ENCODE measurements around the gene POLR2E. TPM values are rescaled to one million over a fixed set of nuclear protein-coding genes. Genes with fewer than 3 reads are reported as not detected.

POLR2E gene
- total RNA-seq, 4 donors from 2014 or later = 74.3 to 107 (median 96.9) TPM

DNA sequence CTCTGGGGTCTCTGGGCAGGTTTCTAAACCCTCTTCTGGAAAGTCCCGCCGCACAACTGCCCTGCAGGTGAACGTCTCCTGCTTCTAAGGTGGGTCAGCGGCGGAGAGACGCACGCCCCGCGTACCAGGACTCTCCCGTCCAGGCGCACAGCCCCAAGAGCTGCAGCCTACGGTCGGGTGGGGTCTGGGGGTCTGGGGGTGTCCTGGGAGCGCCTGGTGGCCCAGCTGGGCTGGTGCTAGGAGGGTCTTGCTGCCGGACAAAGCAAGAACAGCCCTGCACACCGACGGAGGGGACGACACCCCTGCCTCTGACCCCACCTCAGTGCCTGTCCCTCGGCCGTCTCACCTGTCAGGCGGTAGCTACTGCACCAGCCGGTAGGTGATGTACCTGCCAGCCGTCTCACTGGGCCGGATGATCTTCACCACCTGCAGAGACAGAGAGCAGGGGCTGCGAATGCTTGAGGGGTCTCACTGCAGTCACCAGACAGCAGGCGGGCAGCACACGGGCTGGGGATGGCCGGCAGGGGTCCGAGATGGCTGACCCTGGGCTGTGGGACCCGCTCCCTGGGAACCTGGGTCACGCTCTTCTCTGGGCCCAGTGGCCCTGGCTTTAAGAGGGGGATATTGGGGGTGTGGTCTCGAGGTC lies 5.9 kb downstream of the POLR2E start:
- H3K4me1 ChIP-seq = peaks cover 0 to 34% (median 28%) of the 10 kb centered on the region in 4 donors
- peaks cover 0 to 76% (median 0%) of the 10 kb centered on the region in 3 donors for H3K36me3 ChIP-seq
- H3K4me3 ChIP-seq = no peak overlapping the region
- H3K27ac ChIP-seq = peak overlapping the region in 2 of 4 donors; percentile 59 to 80
- DNase-seq = no peak
- H3K27me3 ChIP-seq = no peaks in the 10 kb centered on the region
- H3K9me3 ChIP-seq = no peaks in the 10 kb centered on the region
- TF ChIP-seq, protein P1, sequence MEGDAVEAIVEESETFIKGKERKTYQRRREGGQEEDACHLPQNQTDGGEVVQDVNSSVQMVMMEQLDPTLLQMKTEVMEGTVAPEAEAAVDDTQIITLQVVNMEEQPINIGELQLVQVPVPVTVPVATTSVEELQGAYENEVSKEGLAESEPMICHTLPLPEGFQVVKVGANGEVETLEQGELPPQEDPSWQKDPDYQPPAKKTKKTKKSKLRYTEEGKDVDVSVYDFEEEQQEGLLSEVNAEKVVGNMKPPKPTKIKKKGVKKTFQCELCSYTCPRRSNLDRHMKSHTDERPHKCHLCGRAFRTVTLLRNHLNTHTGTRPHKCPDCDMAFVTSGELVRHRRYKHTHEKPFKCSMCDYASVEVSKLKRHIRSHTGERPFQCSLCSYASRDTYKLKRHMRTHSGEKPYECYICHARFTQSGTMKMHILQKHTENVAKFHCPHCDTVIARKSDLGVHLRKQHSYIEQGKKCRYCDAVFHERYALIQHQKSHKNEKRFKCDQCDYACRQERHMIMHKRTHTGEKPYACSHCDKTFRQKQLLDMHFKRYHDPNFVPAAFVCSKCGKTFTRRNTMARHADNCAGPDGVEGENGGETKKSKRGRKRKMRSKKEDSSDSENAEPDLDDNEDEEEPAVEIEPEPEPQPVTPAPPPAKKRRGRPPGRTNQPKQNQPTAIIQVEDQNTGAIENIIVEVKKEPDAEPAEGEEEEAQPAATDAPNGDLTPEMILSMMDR (IDR thresholded peaks at IDR 0.05) = no peak
- no peak for TF ChIP-seq POLR2A (IDR thresholded peaks at IDR 0.05)

DNA sequence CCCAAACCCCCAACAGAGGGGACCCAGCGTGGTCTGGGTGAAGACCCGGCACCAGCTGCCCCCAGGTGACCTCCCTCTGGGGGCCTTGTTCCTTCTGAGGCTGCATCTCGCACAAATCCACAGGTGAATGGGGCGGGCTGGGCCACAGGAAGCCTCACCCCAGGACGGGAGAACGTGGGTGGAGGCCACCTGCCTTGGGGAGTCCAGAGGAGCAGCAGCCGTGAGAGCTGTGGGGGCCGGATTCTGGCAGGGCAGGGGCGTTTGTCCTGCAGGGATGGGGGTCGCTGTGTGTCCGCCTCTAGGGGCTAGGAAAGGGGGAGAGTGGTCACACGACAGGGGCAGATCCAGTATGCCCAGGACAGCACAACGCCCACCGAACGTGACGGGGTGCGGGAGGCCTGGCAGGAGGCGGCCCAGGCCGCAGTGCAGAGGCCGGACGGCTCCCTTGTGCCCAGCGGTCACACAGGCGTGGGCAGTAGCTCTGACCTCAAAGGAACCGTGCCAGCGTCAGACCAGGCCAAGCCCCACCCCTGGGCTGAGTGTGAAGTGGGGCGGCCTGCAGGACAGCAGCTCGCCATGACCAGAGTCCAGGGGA lies 6.7 kb downstream of the POLR2E start:
- H3K36me3 ChIP-seq = peaks cover 0 to 76% (median 0%) of the 10 kb centered on the region in 3 donors
- H3K27me3 ChIP-seq = no peaks in the 10 kb centered on the region
- peaks cover 0 to 28% (median 25%) of the 10 kb centered on the region in 4 donors for H3K4me1 ChIP-seq
- no peak overlapping the region for H3K4me3 ChIP-seq
- H3K9me3 ChIP-seq = no peaks in the 10 kb centered on the region
- no peak for DNase-seq
- TF ChIP-seq, protein P1 (IDR thresholded peaks at IDR 0.05) = no peak
- TF ChIP-seq POLR2A (IDR thresholded peaks at IDR 0.05) = no peak
- H3K27ac ChIP-seq = peak overlapping the region; percentile 46 to 80 (median 62)

DNA sequence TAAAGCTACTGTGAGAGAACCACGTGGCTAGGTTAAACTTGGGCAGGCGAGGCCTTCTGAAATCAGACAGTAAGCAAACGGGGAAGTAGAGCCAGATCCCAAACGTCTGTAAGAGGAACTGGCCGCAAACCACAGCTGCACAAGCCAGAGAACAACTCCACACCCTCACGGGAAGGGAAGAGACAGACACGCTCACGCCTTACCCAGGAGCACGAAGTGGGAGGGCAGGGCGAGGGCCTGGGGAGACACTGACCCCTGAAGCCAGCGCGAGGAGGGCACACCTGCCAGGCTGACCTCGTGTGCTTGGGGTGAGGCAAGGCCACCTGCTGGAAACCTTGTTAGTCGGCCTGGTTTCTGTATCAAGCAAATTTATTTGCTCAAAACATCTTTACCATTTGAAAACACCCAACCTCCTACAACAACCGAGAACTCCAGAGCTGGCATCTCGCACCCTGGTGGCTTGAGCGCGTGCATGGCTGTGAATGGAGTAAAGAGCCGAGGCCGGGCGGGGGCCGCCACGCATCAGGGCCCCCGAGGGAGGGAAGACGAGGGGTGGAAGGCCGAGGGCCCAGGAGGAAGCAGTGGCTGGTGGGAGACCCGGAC lies 7.3 kb downstream of the POLR2E start:
- TF ChIP-seq POLR2A (IDR thresholded peaks at IDR 0.05) = no peak
- TF ChIP-seq, protein P1 (IDR thresholded peaks at IDR 0.05) = peak in 2 of 6 experiments; percentile 2 to 13
- peak in 2 of 3 donors; percentile 88 to 89 for DNase-seq
- peaks cover 0 to 27% (median 23%) of the 10 kb centered on the region in 4 donors for H3K4me1 ChIP-seq
- H3K4me3 ChIP-seq = no peak overlapping the region
- no peaks in the 10 kb centered on the region for H3K27me3 ChIP-seq
- H3K27ac ChIP-seq = peak overlapping the region; percentile 46 to 80 (median 62)
- no peaks in the 10 kb centered on the region for H3K9me3 ChIP-seq
- peaks cover 0 to 70% (median 0%) of the 10 kb centered on the region in 3 donors for H3K36me3 ChIP-seq

DNA sequence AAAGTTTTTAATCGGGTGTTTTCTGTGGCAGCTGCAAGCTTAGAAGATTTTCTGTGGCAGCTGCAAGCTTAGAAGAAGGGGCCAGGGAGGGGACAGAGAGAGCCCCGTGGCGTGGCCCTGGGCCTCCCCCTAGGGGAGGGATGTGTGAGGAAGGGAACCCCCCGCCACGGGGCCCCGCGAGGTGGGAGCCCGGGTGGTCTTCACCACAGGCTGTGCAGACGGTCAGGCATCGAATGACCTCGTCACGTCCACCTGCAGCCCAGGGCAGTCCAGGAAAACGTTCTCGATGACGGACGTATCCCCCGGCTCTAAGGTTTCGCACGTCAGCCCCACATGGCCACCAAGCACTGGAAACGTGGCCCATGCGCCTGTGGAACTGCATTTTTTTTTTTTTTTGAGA lies 8.6 kb downstream of the POLR2E start:
- Histone ChIP-seq H3K4me3 (no peak overlapping the region), H3K27ac (peak overlapping the region in 1 of 4 donors; percentile 80), H3K27me3 (no peaks in the 10 kb centered on the region), H3K9me3 (no peaks in the 10 kb centered on the region), H3K4me1 (peaks cover 0 to 35% (median 31%) of the 10 kb centered on the region in 4 donors), H3K36me3 (peaks cover 0 to 57% (median 0%) of the 10 kb centered on the region in 3 donors)
- TF ChIP-seq, protein P1 (IDR thresholded peaks at IDR 0.05) = no peak
- TF ChIP-seq POLR2A (IDR thresholded peaks at IDR 0.05) = no peak
- no peak for DNase-seq

- DNase-seq = no peak
- Histone ChIP-seq H3K27me3 (no peaks in the 10 kb centered on the region), H3K4me1 (peaks cover 0 to 41% (median 37%) of the 10 kb centered on the region in 4 donors), H3K9me3 (no peaks in the 10 kb centered on the region), H3K36me3 (peaks cover 0 to 54% (median 0%) of the 10 kb centered on the region in 3 donors), H3K27ac (peak overlapping the region in 1 of 4 donors; percentile 42), H3K4me3 (no peak overlapping the region)
- no peak for TF ChIP-seq POLR2A (IDR thresholded peaks at IDR 0.05)
- TF ChIP-seq, protein P1 (IDR thresholded peaks at IDR 0.05) = no peak
Observed at GRCh38 chr19:1085676-1086442, 9.3 kb downstream of the POLR2E start.
